Kidney (tissue), 14 donors: ENCODE data around the gene TLK1. TPM values are rescaled to one million over a fixed set of nuclear protein-coding genes. Genes with fewer than 3 reads are reported as not detected.

ENCODE experiments used
- DNase-seq, 5 donors: peaks; one replicate each; pipeline ENCODE4 v3.0.0-alpha.2; 2013 to 2020
- FAIRE-seq: peaks from 2 replicates; lab custom pipeline; 2012; peaks lifted over from hg19 to GRCh38; lab: Jason Lieb, UNC
- H3K27ac ChIP-seq, 2 donors: one replicate each; pipeline ENCODE4 v1.7.0; 2013; ENCODE audit warnings: low read depth in 2 of 2, low read length in 2 of 2, inconsistent platforms in 1 of 2
- H3K27me3 ChIP-seq: one replicate; pipeline ENCODE4 v1.7.1; 2013; ENCODE audit warnings: low read length, inconsistent platforms; ENCODE audit not compliant: control insufficient read depth, insufficient read depth
- H3K36me3 ChIP-seq, 3 donors: one replicate each; pipeline versions ENCODE4 v1.7.0 to v1.7.1; 2013; ENCODE audit warnings: low read length in 3 of 3, control low read depth in 1 of 3, inconsistent platforms in 1 of 3; ENCODE audit not compliant: insufficient read depth in 3 of 3, control insufficient read depth in 2 of 3
- H3K4me1 ChIP-seq, 3 donors: one replicate each; pipeline versions ENCODE4 v1.7.0 to v1.7.1; 2013; ENCODE audit warnings: low read length in 3 of 3, inconsistent platforms in 1 of 3, low read depth in 1 of 3; ENCODE audit not compliant: control insufficient read depth in 2 of 3, insufficient read depth in 2 of 3
- H3K4me3 ChIP-seq, 3 donors: one replicate each; pipeline versions ENCODE4 v1.7.0 to v1.8.1; 2013; ENCODE audit warnings: low read length in 3 of 3, control low read depth in 1 of 3, inconsistent platforms in 1 of 3
- H3K9ac ChIP-seq, 3 donors: one replicate each; pipeline versions ENCODE4 v1.7.0 to v1.7.1; 2013; ENCODE audit warnings: low read length in 3 of 3, control low read depth in 1 of 3, inconsistent platforms in 1 of 3
- H3K9me3 ChIP-seq, 3 donors: one replicate each; pipeline versions ENCODE4 v1.7.0 to v1.7.1; 2013; ENCODE audit warnings: low read length in 3 of 3, control low read depth in 1 of 3, inconsistent platforms in 1 of 3; ENCODE audit not compliant: control insufficient read depth in 2 of 3, insufficient read depth in 1 of 3
- intact Hi-C: fragments of 100-400 bp; cut with DNase I; formaldehyde crosslinking; loops from one replicate; pipeline ENCODE4 v1.11.1; 2022
- polyA plus RNA-seq: library from polyadenylated mRNA; stranded (reverse); fragments of 350-450 nt; fragmentation: Illumina TruSeq; extraction: RNeasy Lipid Tissue Mini Kit (QIAGEN cat#74804); gene quantifications from one replicate; pipeline ENCODE4 v1.2.3, GENCODE V29; 2014; ENCODE audit warnings: low read depth, low replicate concordance; ENCODE audit not compliant: insufficient read depth
- total RNA-seq: library from RNA; stranded (reverse); fragmentation: NEBNext Ultra II Directional; extraction: Animal tissue kit (Norgen Biotek cat#: 25700); gene quantifications from one replicate; pipeline ENCODE4 v1.2.1, GENCODE V29; 2021
- TF ChIP-seq, protein P1 (sequence below): IDR thresholded peaks from 3 replicates; pipeline ENCODE4 v1.5.1; 2012; ENCODE audit warnings: mild to moderate bottlenecking, moderate library complexity, borderline replicate concordance; ENCODE audit not compliant: insufficient read depth; ENCODE audit errors: extremely low read depth
- donor health status: control.
- donor health status: control.
- donor health status: control.
- donor health status: control.
- donor health status: control.
- donor health status: DM: yes; HTN: yes; CAD: no.
- donor health status: Normal renal cell carcinoma (clear cell type).

TLK1 gene
- total and polyA plus RNA-seq, 2 donors from 2014 or later, result 12.3 to 80.3 TPM

DNA sequence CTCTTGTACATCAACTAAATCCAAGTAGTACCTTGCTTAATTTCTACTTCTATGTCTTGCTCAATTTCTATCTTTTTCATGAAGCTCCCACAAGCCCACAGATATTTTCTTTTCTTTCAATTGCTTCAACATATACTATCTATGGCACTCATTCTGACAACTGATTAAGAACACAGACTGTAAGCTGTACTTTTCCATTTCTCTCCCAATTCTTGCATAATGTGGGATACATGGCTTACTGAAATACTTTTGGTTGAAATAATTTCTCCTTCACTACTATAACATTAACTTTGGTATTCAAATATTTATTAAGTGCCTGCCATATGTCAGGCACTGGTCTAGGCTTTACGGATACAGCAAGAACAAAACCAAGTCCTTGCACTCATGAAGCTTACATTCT lies 146.8 kb downstream of the TLK1 start:
- Histone ChIP-seq H3K4me1 (no peaks in the 10 kb centered on the region), H3K9ac (no peak overlapping the region), H3K27me3 (no peaks in the 10 kb centered on the region), H3K9me3 (no peaks in the 10 kb centered on the region), H3K36me3 (peaks cover 2 to 16% (median 6%) of the 10 kb centered on the region in 3 donors), H3K4me3 (no peak overlapping the region), H3K27ac (no peak overlapping the region)
- TF ChIP-seq, protein P1, sequence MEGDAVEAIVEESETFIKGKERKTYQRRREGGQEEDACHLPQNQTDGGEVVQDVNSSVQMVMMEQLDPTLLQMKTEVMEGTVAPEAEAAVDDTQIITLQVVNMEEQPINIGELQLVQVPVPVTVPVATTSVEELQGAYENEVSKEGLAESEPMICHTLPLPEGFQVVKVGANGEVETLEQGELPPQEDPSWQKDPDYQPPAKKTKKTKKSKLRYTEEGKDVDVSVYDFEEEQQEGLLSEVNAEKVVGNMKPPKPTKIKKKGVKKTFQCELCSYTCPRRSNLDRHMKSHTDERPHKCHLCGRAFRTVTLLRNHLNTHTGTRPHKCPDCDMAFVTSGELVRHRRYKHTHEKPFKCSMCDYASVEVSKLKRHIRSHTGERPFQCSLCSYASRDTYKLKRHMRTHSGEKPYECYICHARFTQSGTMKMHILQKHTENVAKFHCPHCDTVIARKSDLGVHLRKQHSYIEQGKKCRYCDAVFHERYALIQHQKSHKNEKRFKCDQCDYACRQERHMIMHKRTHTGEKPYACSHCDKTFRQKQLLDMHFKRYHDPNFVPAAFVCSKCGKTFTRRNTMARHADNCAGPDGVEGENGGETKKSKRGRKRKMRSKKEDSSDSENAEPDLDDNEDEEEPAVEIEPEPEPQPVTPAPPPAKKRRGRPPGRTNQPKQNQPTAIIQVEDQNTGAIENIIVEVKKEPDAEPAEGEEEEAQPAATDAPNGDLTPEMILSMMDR, result no peak
- FAIRE-seq (no peak), DNase-seq (no peak)
- intact Hi-C loops, result no loop called here

DNA sequence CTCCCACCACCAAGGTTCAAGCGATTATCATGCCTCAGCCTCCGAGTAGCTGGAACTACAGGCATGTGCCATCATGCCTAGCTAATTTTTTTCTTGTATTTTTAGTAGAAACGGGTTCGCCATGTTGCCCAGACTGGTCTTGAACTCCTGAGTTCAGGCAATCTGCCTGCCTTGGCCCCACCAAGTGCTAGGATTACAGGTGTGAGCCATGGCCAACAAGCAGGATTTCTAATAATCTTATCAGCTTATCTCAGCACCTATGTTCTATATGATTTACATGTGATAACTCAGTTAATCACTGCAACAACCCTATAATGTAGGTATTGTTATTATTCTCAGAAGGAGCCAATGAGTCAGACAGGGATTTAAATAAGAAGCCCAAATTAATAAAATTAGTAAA lies 151.3 kb downstream of the TLK1 start:
- Histone ChIP-seq H3K27ac (no peak overlapping the region), H3K4me3 (no peak overlapping the region), H3K9me3 (no peaks in the 10 kb centered on the region), H3K4me1 (no peaks in the 10 kb centered on the region), H3K27me3 (no peaks in the 10 kb centered on the region), H3K9ac (no peak overlapping the region), H3K36me3 (peaks cover 3 to 13% (median 7%) of the 10 kb centered on the region in 3 donors)
- FAIRE-seq, result no peak
- intact Hi-C loops, result no loop called here
- TF ChIP-seq, protein P1, result no peak
- no peak for DNase-seq

DNA sequence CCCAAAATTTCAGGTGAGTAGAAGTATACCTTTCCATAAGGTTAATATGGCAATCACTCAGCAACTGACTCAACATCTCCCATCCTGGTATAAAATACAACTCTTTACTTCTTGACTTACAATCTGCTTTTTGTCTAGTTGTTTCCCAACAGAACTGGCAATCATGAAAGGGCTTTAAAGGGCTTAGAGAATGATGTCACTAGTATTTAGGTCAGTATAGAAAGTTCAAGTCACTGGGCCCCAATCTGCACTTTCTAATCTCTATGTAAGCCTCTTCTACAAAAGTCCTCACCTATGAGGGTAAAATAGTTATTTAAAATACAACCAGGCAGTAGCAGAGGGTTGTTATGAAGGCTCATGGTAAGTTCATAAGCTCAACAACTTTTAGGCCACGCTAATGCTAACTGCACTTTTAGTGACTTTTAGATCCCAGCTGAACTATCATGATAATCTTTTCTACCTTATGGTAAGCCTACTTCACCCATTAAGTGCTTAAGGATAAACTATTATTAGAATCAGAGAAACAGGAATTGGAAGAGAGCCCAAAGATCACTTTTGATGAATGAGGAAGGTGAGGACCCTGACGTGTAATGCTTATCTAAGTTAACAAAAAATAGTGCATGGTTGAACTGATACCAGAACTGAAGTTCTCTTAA lies 152.0 kb downstream of the TLK1 start:
- H3K4me3 ChIP-seq, result no peak overlapping the region
- H3K4me1 ChIP-seq, result no peaks in the 10 kb centered on the region
- intact Hi-C loops, result no loop called here
- no peak for DNase-seq
- peaks cover 3 to 11% (median 8%) of the 10 kb centered on the region in 3 donors for H3K36me3 ChIP-seq
- no peaks in the 10 kb centered on the region for H3K9me3 ChIP-seq
- H3K27ac ChIP-seq, result no peak overlapping the region
- no peak for FAIRE-seq
- TF ChIP-seq, protein P1, result no peak
- no peak overlapping the region for H3K9ac ChIP-seq
- no peaks in the 10 kb centered on the region for H3K27me3 ChIP-seq

DNA sequence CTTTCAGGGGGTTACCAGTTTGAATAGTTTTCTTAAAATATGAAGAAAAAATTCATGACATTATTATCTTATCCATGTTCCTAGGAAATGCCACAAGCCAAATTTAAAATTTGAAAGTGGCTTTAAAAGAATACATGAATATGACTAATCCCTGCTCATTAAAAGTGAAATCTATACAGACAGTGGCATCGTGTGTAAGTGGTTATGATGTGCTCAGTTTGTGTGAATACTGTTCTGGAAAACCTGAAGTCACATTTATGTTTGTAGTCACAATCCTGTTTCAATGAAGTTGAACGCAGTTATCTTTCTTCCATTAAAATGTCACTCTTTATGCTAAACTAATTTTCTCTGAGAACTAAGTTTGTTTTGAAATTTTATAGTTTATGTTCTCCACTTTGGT lies 155.9 kb downstream of the TLK1 start:
- FAIRE-seq, result no peak
- Histone ChIP-seq H3K27me3 (no peaks in the 10 kb centered on the region), H3K9me3 (no peaks in the 10 kb centered on the region), H3K27ac (no peak overlapping the region), H3K4me1 (no peaks in the 10 kb centered on the region), H3K4me3 (no peak overlapping the region), H3K36me3 (peaks cover 5 to 11% (median 5%) of the 10 kb centered on the region in 3 donors), H3K9ac (no peak overlapping the region)
- TF ChIP-seq, protein P1, result no peak
- intact Hi-C loops, result no loop called here
- DNase-seq, result no peak
